UCSD-AML1 (cell line): Measurements from ENCODE around the gene RIT2.

ENCODE experiments used
- DNase-seq: peaks from one replicate; lab custom pipeline; 2025; ENCODE audit not compliant: unreplicated experiment; lab: John Stamatoyannopoulos, UW

Gene RIT2

DNA sequence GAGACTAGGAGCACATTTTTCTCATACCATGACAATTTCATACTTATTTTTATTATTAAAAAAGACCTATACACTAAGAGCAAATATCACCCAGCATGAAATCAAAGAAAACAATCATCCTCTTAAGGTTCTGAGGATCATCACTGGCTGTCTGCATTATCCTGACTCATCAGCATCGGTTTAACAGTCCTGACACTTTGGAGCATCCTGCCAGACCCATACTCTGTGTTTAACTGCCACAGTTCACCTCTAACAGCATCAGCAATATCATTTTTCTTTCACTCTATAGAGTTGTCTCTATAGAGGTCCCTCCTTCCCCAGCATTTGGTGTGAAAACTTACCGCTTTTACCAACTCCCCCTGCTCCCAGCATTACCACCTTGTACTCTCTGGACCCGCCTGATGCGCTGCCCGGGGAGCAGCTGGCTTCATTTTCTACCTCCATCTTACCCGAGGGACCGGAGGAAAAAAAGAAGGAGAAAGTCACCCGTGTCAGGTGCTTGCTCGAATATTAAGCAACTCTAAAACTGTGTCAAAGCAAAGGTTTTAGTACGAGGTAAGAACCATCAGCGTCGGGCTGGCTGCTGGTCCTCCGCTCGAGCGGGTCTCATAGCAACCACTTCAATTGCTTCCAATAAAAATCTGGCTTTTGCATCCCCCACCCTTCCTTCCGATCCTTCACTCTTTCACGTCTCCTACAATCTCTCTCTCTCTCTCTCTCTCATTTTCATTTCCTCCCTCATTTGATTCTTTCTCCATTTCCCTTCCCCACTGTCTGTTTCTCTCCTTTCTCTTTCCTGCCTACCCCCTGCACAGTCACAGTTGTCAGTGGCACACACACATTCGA is at the start of gene RIT2:
RIT2 (minus strand) TSS at position 610 of the 846 bp plus-strand sequence.
- no peak for DNase-seq

DNA sequence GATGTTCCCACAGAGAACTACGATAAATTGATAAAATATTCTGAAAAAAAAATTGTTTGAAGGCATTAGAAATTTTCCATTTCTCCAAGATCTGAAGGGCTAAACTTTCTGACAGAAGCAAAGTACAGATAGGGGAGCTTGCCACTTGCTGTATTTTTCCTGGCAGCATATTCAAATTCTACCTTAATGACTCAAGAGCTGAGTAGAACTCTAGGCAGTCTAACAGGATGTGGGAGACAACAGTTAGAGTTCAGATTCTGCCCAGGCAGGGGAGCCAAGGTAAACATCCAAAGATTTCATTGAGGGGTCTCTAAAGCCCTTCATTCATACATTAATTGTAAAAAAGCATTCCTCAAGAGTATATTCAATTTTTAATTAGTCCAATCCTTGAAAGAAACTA is 46.0 kb upstream of the RIT2 start:
- no peak for DNase-seq

DNA sequence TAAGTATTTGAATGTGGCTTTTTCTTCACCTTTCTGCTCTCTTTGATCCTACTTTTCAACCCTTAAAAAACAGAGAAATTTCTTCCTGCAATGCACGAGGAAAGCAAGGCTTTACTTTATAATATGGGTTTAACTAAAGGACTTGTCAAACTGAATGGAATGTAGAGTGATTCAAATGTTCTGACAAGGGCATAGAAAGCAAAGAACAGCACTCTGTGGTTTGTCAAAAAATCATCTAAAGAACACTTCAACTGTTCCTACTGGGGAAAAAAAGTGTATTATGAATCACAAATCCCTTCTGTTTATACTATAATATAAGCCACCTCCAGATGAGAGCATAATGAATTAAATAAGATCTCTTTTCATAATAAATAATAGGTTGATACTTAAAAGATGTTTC is 45.0 kb upstream of the RIT2 start:
- DNase-seq = no peak

DNA sequence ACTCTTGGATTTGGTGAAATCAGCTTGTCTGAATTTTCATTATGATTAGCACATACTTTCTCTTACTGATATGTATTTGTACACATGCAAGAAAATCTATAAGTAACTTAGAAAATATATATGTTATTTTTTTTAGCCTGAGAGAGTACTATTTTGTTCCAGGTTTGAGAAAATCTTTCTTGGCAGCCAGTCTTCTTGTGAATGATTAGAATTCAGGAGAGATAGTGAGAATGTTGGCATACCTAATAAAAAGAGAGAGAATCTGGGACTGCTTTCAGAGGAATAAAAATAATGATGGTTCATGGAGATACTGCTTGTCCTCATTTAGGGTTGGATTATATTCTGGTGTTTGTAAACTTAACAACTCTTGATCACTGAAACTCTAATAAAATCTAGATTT is 44.4 kb upstream of the RIT2 start:
- DNase-seq = no peak

DNA sequence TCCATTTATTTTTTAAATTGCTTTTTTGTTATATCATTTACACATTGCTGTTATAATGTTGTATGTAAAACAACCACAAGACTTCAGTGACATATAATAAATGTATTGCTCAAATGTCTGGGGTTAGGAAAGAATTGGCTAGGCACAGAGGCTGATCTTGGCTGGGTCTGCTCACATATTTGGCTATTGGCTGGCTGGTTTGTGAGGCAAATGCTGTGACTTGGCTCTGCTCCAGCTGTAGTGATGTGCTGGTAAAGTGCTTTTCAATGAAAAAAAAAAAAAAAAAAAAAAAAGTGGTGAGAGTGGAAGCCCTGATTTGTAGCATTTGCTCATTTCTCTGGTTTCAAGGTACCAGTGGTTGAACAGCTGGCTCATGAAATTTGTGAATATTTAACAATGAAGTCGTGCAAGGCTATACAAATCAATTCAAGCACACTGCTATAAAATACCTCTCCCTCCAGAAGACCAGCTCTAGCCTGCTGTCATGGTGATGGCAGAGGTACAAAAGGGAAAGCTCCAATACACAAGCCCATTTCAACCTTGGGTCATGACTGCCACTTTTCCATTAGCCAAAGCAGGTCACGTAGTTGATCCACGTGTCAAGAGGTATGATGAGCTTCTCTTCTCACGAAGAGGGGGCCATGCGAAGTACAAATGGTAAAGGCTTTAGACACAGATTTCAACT is 43.7 kb upstream of the RIT2 start:
- no peak for DNase-seq

DNA sequence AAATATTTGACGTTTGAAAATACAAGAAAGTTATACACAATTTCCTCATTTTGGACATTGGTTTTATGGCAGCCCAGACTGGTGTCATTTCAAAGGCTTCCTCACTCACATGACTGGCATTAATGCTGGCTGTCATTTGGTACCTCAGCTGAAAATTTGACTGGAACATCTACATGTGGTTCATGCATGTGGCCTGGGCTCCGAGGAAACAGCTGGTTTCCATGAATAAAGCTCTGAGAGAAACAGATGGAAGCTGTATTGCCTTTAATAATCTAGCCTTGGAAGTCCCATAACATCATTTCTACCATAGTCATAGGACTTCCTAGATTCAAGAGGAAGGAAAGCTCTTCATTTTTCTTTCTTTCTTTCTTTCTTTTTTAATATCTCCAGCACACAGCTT is 42.9 kb upstream of the RIT2 start:
- DNase-seq = no peak

DNA sequence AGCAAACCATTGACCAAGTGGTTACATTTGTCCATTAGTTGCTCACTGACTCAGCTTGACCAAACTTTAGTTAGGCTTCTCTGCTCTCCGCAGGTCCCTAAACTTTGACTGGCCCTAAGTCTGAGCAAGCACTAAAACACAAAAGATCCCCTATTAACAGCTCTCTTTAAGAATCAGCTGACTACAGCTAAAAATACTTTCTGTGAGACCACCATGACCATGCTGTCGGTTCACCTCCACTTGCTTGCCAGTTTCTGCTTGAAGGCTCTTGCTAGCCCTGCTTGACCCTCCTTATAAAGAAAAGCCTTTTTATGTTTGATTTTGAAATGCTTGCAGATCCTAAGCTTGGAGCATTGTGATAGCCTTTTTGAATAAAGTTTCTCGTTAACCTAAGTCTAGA is 40.4 kb upstream of the RIT2 start:
- DNase-seq = no peak

DNA sequence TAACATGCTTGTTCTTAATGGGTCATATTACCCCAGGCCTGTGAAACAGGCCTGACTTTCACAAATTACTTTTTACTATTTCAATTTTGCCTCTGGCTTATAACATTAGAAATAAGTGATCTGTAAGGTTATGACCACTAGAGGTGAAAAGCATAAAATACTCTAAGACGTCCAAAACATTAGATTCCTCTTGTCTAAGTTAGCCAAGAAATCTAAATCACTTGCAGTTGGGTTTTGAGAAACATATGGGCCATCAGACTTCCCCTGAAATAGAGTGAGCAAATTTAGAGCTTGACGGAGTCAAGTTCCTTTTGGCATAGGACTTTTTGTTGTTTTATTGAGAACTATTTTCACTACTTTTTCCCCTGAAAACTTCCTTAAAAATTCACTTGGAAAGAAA is 32.7 kb upstream of the RIT2 start:
- no peak for DNase-seq

DNA sequence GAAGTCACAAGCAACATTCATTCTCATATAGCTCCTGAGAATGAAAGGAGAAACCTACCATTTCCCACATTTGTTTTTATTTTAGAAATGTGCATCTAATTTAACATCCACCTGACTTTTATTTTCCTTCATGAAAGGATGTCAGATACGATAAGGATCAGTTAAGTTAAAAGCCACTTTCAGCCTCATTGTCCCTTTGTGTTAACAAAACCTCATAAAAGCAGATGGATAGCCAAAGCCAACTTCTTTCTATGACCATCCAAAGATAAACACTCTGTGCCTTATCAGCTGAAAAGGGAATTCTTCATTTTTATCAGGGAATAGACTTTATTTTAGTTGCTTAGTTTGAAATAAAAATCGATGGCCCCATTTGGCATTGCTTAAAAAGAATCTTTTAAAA is 25.7 kb upstream of the RIT2 start:
- no peak for DNase-seq

DNA sequence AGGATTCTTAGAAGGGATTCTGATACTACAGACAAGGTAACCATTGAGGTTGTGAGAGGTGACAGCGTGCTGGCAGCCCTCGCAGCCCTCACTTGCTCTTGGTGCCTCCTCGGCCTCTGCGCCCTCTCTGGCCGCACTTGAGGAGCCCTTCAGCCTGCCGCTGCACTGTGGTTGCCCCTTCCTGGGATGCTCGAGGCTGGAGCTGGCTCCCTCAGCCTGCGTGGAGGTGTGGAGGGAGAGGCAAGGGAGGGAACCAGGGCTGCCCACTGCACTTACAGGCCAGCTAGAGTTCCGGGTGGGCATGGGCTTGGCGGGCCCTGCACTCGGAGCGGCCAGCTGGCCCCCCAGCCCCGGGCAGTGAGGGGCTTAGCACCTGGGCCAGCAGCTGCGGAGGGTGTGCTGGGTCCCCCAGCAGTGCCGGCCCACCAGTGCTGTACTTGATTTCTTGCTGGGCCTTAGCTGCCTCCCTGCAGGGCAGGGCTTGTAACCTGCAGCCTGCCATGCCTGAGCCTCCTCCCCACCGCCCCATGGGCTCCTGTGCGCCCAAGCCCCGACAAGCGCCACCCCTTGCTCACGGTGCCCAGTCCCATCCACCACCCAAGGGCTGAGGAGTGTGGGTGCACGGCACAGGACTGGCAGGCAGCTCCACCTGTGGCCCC is 23.9 kb upstream of the RIT2 start:
- no peak for DNase-seq

DNA sequence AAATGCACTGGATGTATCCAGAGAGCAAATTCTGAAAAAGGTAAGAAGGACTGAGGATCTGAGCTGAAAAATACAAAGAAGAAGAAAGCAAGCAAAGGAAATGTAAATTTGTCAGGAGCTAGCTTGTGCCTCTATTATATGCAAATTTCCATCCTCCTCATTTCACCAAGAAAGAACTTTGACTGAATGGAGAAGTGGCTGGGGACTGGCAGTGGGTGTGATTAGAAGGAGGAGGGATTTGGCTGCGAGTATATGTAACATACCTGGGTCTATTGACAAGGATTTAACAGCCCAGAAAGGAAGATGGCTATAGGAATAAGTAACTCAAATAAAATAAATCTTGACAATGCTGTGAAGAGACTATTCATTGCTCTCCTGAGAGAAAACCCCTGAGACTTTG is 19.4 kb upstream of the RIT2 start:
- DNase-seq = no peak

DNA sequence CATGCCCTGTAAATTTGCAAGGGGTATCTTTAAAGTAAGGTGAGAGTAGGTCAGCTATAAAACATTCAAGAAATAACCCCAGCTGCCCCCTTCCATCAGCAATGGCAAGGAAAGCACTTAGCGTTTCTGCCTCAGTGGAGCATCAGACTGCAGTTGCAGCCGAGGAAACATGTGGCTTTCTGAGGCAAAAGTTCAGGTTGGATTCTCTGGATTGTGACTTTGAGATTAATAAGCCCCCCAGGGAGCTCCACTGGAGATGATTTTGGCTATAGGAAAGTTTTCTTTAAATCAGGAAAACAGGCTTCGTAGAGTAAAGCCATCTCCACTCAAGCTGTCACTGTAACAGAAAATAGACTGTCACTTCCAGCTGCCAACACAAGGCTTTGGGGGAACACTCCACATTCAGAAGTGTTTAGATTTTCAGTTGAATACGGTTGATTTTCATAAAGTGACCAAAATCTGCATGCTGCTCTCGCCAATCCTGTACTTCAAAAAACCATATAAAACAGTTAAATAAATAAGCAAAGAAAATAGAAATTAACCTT is 15.3 kb upstream of the RIT2 start:
- no peak for DNase-seq

DNA sequence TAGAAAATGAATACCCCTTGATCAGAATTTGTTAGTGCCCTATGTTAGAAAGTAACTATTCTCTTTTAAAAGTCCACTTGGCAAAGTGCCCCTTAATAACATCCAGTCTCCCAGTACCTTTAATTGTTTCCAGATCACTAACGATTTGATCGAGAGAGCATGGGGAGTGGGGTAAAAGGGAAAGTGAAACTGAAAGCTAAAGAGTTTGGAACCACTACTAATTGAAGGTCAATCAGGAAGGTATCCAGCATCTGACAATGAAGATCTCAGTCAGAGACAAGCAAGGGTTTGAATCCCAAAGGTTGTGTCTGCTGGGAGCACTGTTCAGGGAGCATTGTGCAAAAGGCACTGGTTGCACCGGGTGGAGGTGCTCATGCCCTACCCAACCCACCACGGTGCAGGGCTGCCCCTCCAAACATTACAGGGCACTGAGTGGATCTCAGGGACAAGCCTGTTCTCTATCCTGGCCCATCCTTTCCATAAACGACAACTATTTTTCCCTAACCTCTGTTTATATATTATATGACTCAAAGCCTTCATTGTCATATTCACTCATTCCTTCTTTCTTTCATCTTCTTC is 14.6 kb upstream of the RIT2 start:
- DNase-seq = peak; percentile 8

DNA sequence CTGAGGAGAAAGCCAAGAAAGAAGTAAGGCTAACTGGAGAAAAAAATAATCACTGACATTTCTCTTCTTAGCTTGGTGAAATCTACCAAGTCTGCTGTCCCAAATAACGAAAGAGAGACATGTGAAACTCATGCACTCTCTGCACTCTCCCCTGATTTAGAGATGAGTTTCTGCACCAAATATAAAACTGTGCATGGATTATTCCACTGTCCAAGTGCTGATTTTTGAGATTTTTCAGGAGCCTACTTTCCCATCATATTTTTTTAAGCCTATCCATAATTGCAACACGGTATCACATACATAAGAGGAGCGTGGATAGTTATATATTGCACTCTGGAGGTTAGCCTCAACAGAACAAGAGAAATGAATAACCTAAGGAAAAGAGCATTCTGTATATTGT is 10.0 kb upstream of the RIT2 start:
- no peak for DNase-seq

DNA sequence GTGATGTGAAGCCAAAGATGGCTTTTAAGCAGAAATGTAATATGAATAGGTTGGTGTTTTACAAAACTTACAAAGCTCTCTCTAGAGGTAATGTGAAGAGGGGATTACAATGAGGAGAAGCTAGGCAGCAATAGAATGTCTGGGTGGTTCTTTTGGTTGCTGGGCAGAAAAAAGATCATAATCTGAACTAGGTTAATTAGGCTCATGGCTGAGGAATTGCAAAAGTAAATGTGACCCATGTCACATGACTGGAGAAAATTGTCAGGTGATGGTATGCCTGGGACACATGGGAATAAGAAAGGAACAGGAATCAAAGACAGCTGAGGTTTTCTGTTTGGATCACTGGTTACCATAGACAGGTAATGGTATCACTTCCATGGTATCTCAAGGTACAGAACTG is 7.5 kb upstream of the RIT2 start:
- no peak for DNase-seq

DNA sequence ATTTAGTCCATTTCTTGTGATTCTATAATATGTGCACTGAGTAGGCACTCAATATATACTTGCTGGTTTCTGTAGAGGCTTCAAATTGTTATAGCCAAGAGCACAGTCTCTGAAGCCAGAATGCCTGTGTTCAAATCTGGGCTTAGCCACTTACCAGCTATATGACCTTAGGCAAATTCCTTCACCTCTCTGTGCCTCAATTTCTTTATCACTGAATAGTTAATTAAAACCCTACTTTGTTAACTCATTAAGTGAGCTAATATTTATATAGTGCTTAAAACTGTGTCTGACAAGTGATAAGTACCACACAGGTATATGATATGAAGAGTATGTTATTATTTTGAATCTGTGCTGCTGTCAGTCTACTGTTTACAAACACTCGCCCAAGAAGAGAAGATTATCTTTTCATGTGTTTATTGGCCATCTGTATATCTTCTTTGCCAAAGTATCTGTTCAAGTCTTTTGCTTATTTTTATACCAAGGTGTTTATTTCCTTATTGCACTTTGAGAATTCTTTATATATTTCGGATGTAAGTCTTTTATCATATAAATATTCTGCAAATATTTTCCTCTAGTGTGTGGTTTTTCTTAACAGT is 1.3 kb upstream of the RIT2 start:
- DNase-seq = no peak

DNA sequence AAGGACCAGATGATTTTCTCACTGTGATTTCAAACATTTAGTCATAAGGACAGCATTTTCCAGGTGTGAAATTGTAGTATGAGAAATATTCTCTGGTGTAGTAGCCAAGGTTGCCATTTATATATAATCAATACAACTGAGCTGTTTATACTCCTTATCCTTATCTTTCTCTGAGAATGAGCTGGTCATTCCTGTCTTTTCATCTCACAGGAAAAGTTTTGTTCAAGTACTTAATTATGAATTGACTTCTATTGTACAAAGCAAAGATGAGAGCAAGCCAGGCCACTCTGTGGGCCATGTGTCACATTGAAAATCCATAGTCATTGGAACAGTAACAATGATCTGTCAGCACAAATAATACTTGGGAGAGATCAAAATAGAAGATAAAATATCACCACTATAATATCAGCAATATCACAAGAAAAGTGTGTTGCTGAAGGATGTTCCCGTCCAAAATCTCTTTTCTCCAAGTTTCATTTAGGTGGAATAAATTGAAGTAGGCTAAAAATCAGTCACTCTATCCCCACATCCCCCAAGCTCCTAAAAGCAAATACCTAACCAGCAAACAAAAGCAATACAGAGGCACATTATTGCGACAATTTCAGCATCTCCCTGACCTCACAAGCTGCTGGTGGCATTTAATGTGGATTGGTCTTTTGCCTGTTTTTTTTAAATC is 2.1 kb downstream of the RIT2 start:
- no peak for DNase-seq

DNA sequence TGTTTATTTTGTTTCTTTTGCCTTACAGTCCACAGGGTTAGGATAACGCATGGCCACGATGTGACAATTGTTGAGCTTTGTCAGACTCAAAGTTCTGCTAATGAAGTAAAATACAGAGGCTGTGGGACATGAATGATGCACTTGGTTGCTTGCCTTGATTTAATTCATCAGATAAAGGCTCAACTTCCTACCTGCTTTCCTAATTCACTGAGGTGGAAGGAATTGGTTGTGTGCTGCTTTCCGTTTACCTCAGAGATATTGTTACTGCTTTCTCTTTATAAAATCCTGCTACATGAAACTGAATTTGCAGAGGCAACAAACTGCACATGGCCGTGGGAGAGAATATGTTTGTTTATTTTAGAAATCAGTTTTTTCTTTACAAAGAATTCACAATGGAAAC is 6.6 kb downstream of the RIT2 start:
- DNase-seq = no peak

DNA sequence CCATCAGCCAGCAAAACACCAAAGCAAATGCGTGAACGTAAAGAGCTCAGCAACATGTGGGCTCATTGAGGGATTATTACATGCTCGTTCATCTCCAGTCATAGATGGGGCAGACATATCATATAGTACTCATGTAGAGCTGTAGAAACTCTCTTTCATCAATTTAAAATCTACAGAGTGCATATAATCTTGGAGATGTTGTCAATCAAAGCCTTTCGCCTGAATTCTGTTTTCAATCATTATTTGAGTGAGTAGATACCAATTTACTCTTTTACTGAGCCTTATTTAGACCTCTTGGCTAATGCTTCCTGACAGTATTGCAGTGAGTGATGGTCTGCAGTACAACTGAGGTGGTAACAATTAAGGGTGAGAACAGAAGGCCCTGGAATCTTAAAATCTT is 7.0 kb downstream of the RIT2 start:
- DNase-seq = no peak

DNA sequence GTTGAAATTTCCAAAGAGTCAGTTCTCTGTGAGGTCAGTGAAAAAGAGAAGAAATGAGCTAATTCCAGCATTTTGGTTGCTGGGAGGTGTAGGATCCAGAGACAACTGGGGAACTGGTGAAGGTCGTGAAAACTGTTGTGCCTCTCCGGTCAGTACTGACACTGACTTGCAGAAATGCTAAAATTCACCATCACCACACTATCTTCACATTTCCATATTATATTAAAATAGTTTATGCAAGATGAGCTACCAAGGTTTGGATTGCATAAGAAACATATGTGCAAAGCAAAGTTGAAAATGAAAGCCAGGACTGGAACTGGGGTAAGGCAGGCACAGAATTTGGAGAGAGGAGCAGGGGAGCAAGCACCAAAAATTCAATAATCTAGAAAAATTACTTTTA is 21.8 kb downstream of the RIT2 start:
- no peak for DNase-seq

DNA sequence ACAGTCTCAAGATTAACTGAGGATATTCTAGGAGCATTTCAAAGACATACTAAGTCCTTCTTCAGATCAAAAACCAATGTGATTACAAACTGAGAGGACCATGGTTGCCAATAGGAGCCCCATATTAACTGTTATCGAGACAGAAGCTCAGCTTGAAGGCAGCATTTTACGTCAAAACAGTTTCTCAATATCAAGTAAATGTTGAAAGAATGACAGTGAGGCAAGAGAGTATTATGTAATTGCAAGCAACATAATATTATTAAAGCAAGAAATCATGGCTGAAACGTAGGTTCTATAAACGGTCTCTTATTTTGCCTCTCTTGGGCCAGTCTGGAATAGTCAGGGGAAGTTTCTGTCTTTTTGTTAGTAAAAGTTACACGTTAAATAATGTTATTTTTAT is 22.9 kb downstream of the RIT2 start:
- no peak for DNase-seq
